Fibroblast of lung (primary cell): Measurements from ENCODE around the gene TLE2. TPM values are rescaled to one million over a fixed set of nuclear protein-coding genes. Genes with fewer than 3 reads are reported as not detected.
"Not testable (repeated sequence)": the region's sequence is repeated elsewhere in the genome, so short reads cannot be mapped to it uniquely, and the experiment has no call there.

Experiments
- DNase-seq, 2 donors: peaks; one replicate each; pipeline versions ENCODE4 v3.0.0 to v3.0.0-alpha.2; 2010; ENCODE audit warnings: low read depth in 2 of 2
- H2AFZ ChIP-seq: 2 replicates; pipeline ENCODE4 v1.5.1; 2012; ENCODE audit warnings: low read length, control low read depth, inconsistent platforms
- H3K27ac ChIP-seq: 2 replicates; pipeline ENCODE4 v1.5.1; 2011; ENCODE audit warnings: low read length, control low read depth; ENCODE audit not compliant: insufficient read depth
- H3K27me3 ChIP-seq: 2 replicates; pipeline ENCODE4 v1.5.1; 2011; ENCODE audit warnings: mild to moderate bottlenecking, low read length; ENCODE audit not compliant: control insufficient read depth, insufficient read depth
- H3K36me3 ChIP-seq: 2 replicates; pipeline ENCODE4 v1.5.1; 2011; ENCODE audit warnings: low read length; ENCODE audit not compliant: control insufficient read depth, insufficient read depth
- H3K4me1 ChIP-seq: 2 replicates; pipeline ENCODE4 v1.5.1; 2011; ENCODE audit warnings: low read length; ENCODE audit not compliant: control insufficient read depth, insufficient read depth; ENCODE audit errors: extremely low read depth
- H3K4me2 ChIP-seq: 2 replicates; pipeline ENCODE4 v1.5.1; 2011; ENCODE audit warnings: low read length, control low read depth; ENCODE audit not compliant: insufficient read depth; ENCODE audit errors: extremely low read depth
- H3K4me3 ChIP-seq, 4 experiments: fragments of 200-600 bp in 1 of 4; sonication (generic) in 1 of 4; replicated peaks in 1 of 4; 2 replicates each; pipeline ENCODE4 v1.5.1; 2011 to 2016; ENCODE audit warnings: low read length in 4 of 4, low read depth in 3 of 4, mild to moderate bottlenecking in 3 of 4, control low read depth in 2 of 4, inconsistent platforms in 1 of 4, mixed read lengths in 1 of 4; ENCODE audit not compliant: insufficient read depth in 1 of 4; ENCODE audit errors: control extremely low read depth in 1 of 4
- H3K79me2 ChIP-seq: 2 replicates; pipeline ENCODE4 v1.5.1; 2012; ENCODE audit warnings: mild to moderate bottlenecking, low read length, inconsistent platforms; ENCODE audit not compliant: control insufficient read depth, insufficient read depth
- H3K9ac ChIP-seq: 2 replicates; pipeline ENCODE4 v1.5.1; 2011; ENCODE audit warnings: mild to moderate bottlenecking, low read length, control low read depth; ENCODE audit not compliant: insufficient read depth
- H3K9me3 ChIP-seq: 2 replicates; pipeline ENCODE4 v1.5.1; 2012; ENCODE audit warnings: low read depth, low read length; ENCODE audit not compliant: control insufficient read depth, insufficient read depth
- H4K20me1 ChIP-seq: 2 replicates; pipeline ENCODE4 v1.5.1; 2011; ENCODE audit warnings: low read length; ENCODE audit not compliant: control insufficient read depth, insufficient read depth; ENCODE audit errors: extremely low read depth
- CTCF ChIP-seq, 2 donors: IDR thresholded peaks in 1 of 2; conservative IDR thresholded peaks in 1 of 2; 1 replicate in 1 of 2; 2 replicates in 1 of 2; pipeline ENCODE4 v1.5.1; 2011 to 2012; ENCODE audit warnings: low read length in 2 of 2, control low read depth in 1 of 2, inconsistent platforms in 1 of 2, low read depth in 1 of 2, mild to moderate bottlenecking in 1 of 2
- EZH2 ChIP-seq: IDR thresholded peaks from 2 replicates; pipeline ENCODE4 v1.5.1; 2012; ENCODE audit warnings: low read length, control low read depth, mild to moderate bottlenecking; ENCODE audit errors: missing control alignments
- polyA plus RNA-seq, 2 donors: library from polyadenylated mRNA; depleted of rRNA in 1 of 2; stranded (reverse) in 1 of 2; unstranded in 1 of 2; fragments of >200 nt; gene quantifications; 2 replicates each; pipeline ENCODE4 v1.2.1, GENCODE V29; 2011 to 2012; ENCODE audit warnings: missing spikeins in 1 of 2
- total RNA-seq: library from RNA; depleted of rRNA; stranded (reverse); fragments of >200 nt; gene quantifications from 2 replicates; pipeline ENCODE4 v1.2.1, GENCODE V29; 2014

Gene TLE2
- total and polyA plus RNA-seq, 2 donors (not counting 1 experiment from before 2014, with no cell fraction given): 1.8 to 3.8 TPM

GRCh38 chr19:2992958-2993357 lies 36.1 kb downstream of the TLE2 start:
- Histone ChIP-seq H4K20me1 (peaks cover 1% of the 10 kb centered on the region), H2AFZ (no peak overlapping the region), H3K79me2 (no peaks in the 10 kb centered on the region), H3K4me2 (no peak overlapping the region), H3K4me1 (no peaks in the 10 kb centered on the region), H3K36me3 (no peaks in the 10 kb centered on the region), H3K4me3 (no peak overlapping the region), H3K9me3 (no peaks in the 10 kb centered on the region), H3K27ac (no peak overlapping the region), H3K27me3 (no peaks in the 10 kb centered on the region), H3K9ac (no peak overlapping the region)
- no peak for DNase-seq
- no peak for TF ChIP-seq CTCF (conservative IDR thresholded peaks at IDR 0.05 in 1 of 2, IDR thresholded peaks at IDR 0.05 in 1 of 2; ENCODE audit: low read depth in 1 of 2, low read length in 2 of 2)
- no peak for TF ChIP-seq EZH2

- H3K36me3 ChIP-seq, H3K4me1 ChIP-seq, H3K27me3 ChIP-seq, H2AFZ ChIP-seq, H3K4me3 ChIP-seq, H4K20me1 ChIP-seq, H3K9ac ChIP-seq, H3K27ac ChIP-seq, H3K9me3 ChIP-seq, H3K79me2 ChIP-seq, DNase-seq, H3K4me2 ChIP-seq: not testable (repeated sequence)
Observed at GRCh38 chr19:2992333-2992732, 36.7 kb downstream of the TLE2 start.

- H3K79me2 ChIP-seq: no peaks in the 10 kb centered on the region
- peaks cover 7% of the 10 kb centered on the region for H3K27me3 ChIP-seq
- peaks cover 1% of the 10 kb centered on the region for H4K20me1 ChIP-seq
- H3K4me1 ChIP-seq: no peaks in the 10 kb centered on the region
- no peak overlapping the region for H3K4me2 ChIP-seq
- no peak for TF ChIP-seq EZH2
- TF ChIP-seq CTCF (conservative IDR thresholded peaks at IDR 0.05 in 1 of 2, IDR thresholded peaks at IDR 0.05 in 1 of 2; ENCODE audit: low read depth in 1 of 2, low read length in 2 of 2): no peak
- no peaks in the 10 kb centered on the region for H3K9me3 ChIP-seq
- no peak overlapping the region for H2AFZ ChIP-seq
- no peak overlapping the region for H3K27ac ChIP-seq
- no peak overlapping the region for H3K4me3 ChIP-seq
- no peak for DNase-seq
- no peak overlapping the region for H3K9ac ChIP-seq
- H3K36me3 ChIP-seq: no peaks in the 10 kb centered on the region
Observed at GRCh38 chr19:2989236-2989946, 39.7 kb downstream of the TLE2 start.
